B cell (primary cell): ENCODE measurements around the gene IWS1. TPM values are rescaled to one million over a fixed set of nuclear protein-coding genes. Genes with fewer than 3 reads are reported as not detected.

Experiments used
- ATAC-seq: fragments of 200-7000 bp; cut with Tn5 transposase; one replicate; pipeline ENCODE4 v1.10.0; 2021; ENCODE audit warnings: low read depth, mild to moderate bottlenecking, moderate number of reproducible peaks, moderate library complexity
- CTCF ChIA-PET: fragments of 350-600 bp; sonication (Branson Sonifier 250); formaldehyde crosslinking; loops from one replicate; lab custom pipeline; 2021; ENCODE audit warnings: antibody characterized with exemption, inconsistent platforms; lab: Charles Lee
- POLR2A ChIA-PET: fragments of 350-600 bp; sonication (Branson Sonifier 250); formaldehyde crosslinking; loops from one replicate; lab custom pipeline; 2021; ENCODE audit warnings: antibody characterized with exemption; lab: Charles Lee
- DNase-seq: peaks from one replicate; pipeline ENCODE4 v3.0.0; 2013
- H2AFZ ChIP-seq: 2 replicates; pipeline ENCODE4 v1.6.1; 2012; ENCODE audit warnings: mild to moderate bottlenecking, low read depth, low read length; ENCODE audit not compliant: insufficient read depth, poor library complexity, severe bottlenecking
- H3K27ac ChIP-seq, 2 donors: 1 replicate in 1 of 2; 2 replicates in 1 of 2; pipeline ENCODE4 v1.5.1; 2012 to 2013; ENCODE audit warnings: low read length in 2 of 2, mild to moderate bottlenecking in 2 of 2, moderate library complexity in 1 of 2
- H3K27me3 ChIP-seq, 4 experiments: fragments of 200-600 bp in 1 of 4; sonication (generic) in 1 of 4; replicated peaks in 1 of 4; 1 replicate in 2 of 4; 2 replicates in 2 of 4; pipeline versions ENCODE4 v1.6.1 to v1.7.0; 2013 to 2016; ENCODE audit warnings: low read length in 3 of 4, mild to moderate bottlenecking in 2 of 4, mixed read lengths in 1 of 4, moderate library complexity in 1 of 4; ENCODE audit not compliant: insufficient read depth in 4 of 4, control insufficient read depth in 3 of 4; ENCODE audit errors: control extremely low read depth in 1 of 4
- H3K36me3 ChIP-seq, 2 experiments: replicated peaks in 1 of 2; 1 replicate in 1 of 2; 2 replicates in 1 of 2; pipeline versions ENCODE4 v1.6.1 to v1.7.1; 2013; ENCODE audit warnings: low read length in 1 of 2; ENCODE audit not compliant: insufficient read depth in 2 of 2, control insufficient read depth in 1 of 2; ENCODE audit errors: control extremely low read depth in 1 of 2, extremely low read depth in 1 of 2
- H3K4me1 ChIP-seq, 2 donors: fragments of 200-600 bp in 1 of 2; sonication (generic) in 1 of 2; 1 replicate in 1 of 2; 2 replicates in 1 of 2; pipeline versions ENCODE4 v1.5.1 to v1.6.1; 2013 to 2017; ENCODE audit warnings: low read length in 2 of 2; ENCODE audit not compliant: control insufficient read depth in 2 of 2, insufficient read depth in 2 of 2
- H3K4me2 ChIP-seq: replicated peaks from 2 replicates; pipeline ENCODE3; 2012; ENCODE audit warnings: mild to moderate bottlenecking, low read depth, low read length; ENCODE audit not compliant: poor library complexity, severe bottlenecking
- H3K4me3 ChIP-seq, 5 experiments: fragments of 200-600 bp in 1 of 5; sonication (generic) in 1 of 5; 1 replicate in 3 of 5; 2 replicates in 2 of 5; pipeline versions ENCODE4 v1.5.1 to v1.7.0; 2011 to 2016; ENCODE audit warnings: low read length in 4 of 5, mild to moderate bottlenecking in 4 of 5, low read depth in 2 of 5, control low read depth in 1 of 5, moderate library complexity in 1 of 5; ENCODE audit not compliant: insufficient read depth in 1 of 5; ENCODE audit errors: control extremely low read depth in 1 of 5, extremely low read depth in 1 of 5
- H3K79me2 ChIP-seq: fragments of 200-600 bp; sonication (generic); one replicate; pipeline ENCODE4 v1.6.0; 2016; ENCODE audit warnings: low read length; ENCODE audit not compliant: control insufficient read depth, insufficient read depth
- H3K9ac ChIP-seq: fragments of 200-600 bp; sonication (generic); 2 replicates; pipeline ENCODE4 v1.6.1; 2017; ENCODE audit warnings: mild to moderate bottlenecking, low read length, moderate library complexity
- H3K9me3 ChIP-seq, 3 donors: one replicate each; pipeline versions ENCODE4 v1.6.1 to v1.7.1; 2013; ENCODE audit warnings: low read length in 2 of 3; ENCODE audit not compliant: control insufficient read depth in 2 of 3, insufficient read depth in 1 of 3; ENCODE audit errors: control extremely low read depth in 1 of 3
- H4K20me1 ChIP-seq: 2 replicates; pipeline ENCODE4 v1.6.0; 2012; ENCODE audit warnings: mild to moderate bottlenecking, low read length; ENCODE audit not compliant: insufficient read depth, control insufficient read depth, poor library complexity, severe bottlenecking
- H3K27ac Mint-ChIP-seq: one replicate; pipeline ENCODE4 v1.8.0; 2021; ENCODE audit warnings: mixed read lengths
- H3K27me3 Mint-ChIP-seq: one replicate; pipeline ENCODE4 v1.8.0; 2021; ENCODE audit warnings: mixed read lengths
- H3K4me1 Mint-ChIP-seq: one replicate; pipeline ENCODE4 v1.8.0; 2021; ENCODE audit warnings: mixed read lengths
- H3K4me3 Mint-ChIP-seq: one replicate; pipeline ENCODE4 v1.8.0; 2021; ENCODE audit warnings: mixed read lengths
- H3K9me3 Mint-ChIP-seq: one replicate; pipeline ENCODE4 v1.8.0; 2022; ENCODE audit warnings: mixed read lengths; ENCODE audit not compliant: insufficient read depth
- CTCF ChIP-seq: fragments of 200-600 bp; IDR thresholded peaks from one replicate; pipeline ENCODE4 v1.8.0; 2022; ENCODE audit warnings: antibody characterized with exemption, mild to moderate bottlenecking
- EZH2 ChIP-seq: IDR thresholded peaks from 2 replicates; pipeline ENCODE4 v1.6.1; 2012; ENCODE audit warnings: borderline replicate concordance, low read depth, mild to moderate bottlenecking, moderate library complexity, low read length; ENCODE audit not compliant: insufficient read depth, poor library complexity, severe bottlenecking
- WGBS: methylation state at CpG from one replicate; pipeline ENCODE4 v1.1.5; 2013; ENCODE audit warnings: missing lambda C conversion rate; ENCODE audit not compliant: insufficient coverage; 5-methylcytosine and 5-hydroxymethylcytosine counted together
- intact Hi-C: fragments of 100-400 bp; cut with micrococcal nuclease; formaldehyde crosslinking; loops from one replicate; pipeline ENCODE4 v1.10.0; 2022
- polyA plus RNA-seq: library from polyadenylated mRNA; depleted of rRNA; stranded (reverse); fragments of >200 nt; gene quantifications from 2 replicates; pipeline ENCODE4 v1.2.3, GENCODE V29; 2012
- total RNA-seq, 2 donors: library from RNA; stranded (reverse); fragments of 120-200 nt in 1 of 2; gene quantifications; 1 replicate in 1 of 2; 2 replicates in 1 of 2; pipeline versions ENCODE4 v1.2.3 to v1.2.4, GENCODE V29; 2013 to 2022

Gene IWS1
- total and polyA plus RNA-seq, 2 donors (not counting 1 experiment from before 2014, with no cell fraction given): 22.5 to 45.9 TPM

GRCh38 chr2:127535918-127536317 is 9.6 kb upstream of the IWS1 start:
- ATAC-seq: no peak
- POLR2A ChIA-PET: no interaction called here
- peaks cover 0 to 6% (median 0%) of the 10 kb centered on the region in 4 experiments for H3K27me3 ChIP-seq
- H3K27ac ChIP-seq: no peak overlapping the region
- 97% methylated on average over 6 of the region's 6 CpGs for WGBS
- Mint-ChIP-seq H3K4me3 (no peak overlapping the region), H3K27ac (no peak overlapping the region), H3K9me3 (no peaks in the 10 kb centered on the region), H3K4me1 (no peaks in the 10 kb centered on the region), H3K27me3 (peaks cover 23% of the 10 kb centered on the region)
- no peak overlapping the region for H3K4me3 ChIP-seq
- TF ChIP-seq CTCF: no peak
- TF ChIP-seq EZH2: no peak
- no peaks in the 10 kb centered on the region for H3K36me3 ChIP-seq
- no peaks in the 10 kb centered on the region for H4K20me1 ChIP-seq
- H3K9ac ChIP-seq: no peak overlapping the region
- H3K4me1 ChIP-seq: no peaks in the 10 kb centered on the region
- no peak overlapping the region for H3K4me2 ChIP-seq
- no peak overlapping the region for H2AFZ ChIP-seq
- no peak for DNase-seq
- CTCF ChIA-PET: no interaction called here
- H3K79me2 ChIP-seq: no peaks in the 10 kb centered on the region
- intact Hi-C loops: no loop called here
- no peaks in the 10 kb centered on the region for H3K9me3 ChIP-seq

DNA sequence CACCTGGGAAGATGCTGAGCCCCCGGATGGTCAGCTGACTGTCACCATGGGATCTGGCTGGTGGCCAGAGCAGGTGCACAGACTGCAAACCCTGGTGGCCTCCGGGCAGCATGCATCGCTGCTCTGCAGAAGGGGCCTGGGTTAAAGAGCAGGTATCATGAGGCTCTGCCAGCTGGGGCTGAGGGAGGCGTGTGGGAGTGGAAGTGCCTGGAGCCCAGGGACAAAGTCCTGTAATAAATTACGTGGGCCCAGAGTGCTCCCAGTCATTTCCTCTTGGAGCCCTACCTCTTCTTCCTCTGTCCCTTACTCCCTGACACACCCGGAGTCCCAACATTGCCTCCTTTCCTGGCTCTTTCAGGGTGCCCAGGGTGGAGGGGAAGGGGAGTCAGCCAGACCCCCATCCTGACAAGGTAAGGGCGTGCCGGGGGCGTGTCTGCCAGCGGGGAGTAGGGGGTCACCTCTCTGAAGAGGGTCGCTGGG is 9.2 kb upstream of the IWS1 start, which contains the start of gene MYO7B:
TSS of gene MYO7B (plus strand) at position 262 of the 480 bp plus-strand sequence. CDS start 24,040 bp downstream, outside the sequence.
- Mint-ChIP-seq H3K4me3 (no peak within 1 kb of the TSS), H3K4me1 (no peaks in the 10 kb centered on the region), H3K9me3 (no peaks in the 10 kb centered on the region), H3K27ac (no peak within 1 kb of the TSS), H3K27me3 (peaks cover 23% of the 10 kb centered on the region)
- TF ChIP-seq CTCF: no peak
- TF ChIP-seq EZH2: no peak
- ChIA-PET CTCF (no interaction called here), POLR2A (no interaction called here)
- ATAC-seq (no peak), DNase-seq (no peak)
- Histone ChIP-seq H3K79me2 (no peaks in the 10 kb centered on the region), H2AFZ (no peak within 1 kb of the TSS), H4K20me1 (no peaks in the 10 kb centered on the region), H3K4me2 (no peak within 1 kb of the TSS), H3K4me1 (no peaks in the 10 kb centered on the region), H3K9ac (no peak within 1 kb of the TSS), H3K27ac (no peak within 1 kb of the TSS), H3K9me3 (no peaks in the 10 kb centered on the region), H3K4me3 (no peak within 1 kb of the TSS), H3K27me3 (peaks cover 0 to 6% (median 0%) of the 10 kb centered on the region in 4 experiments), H3K36me3 (no peaks in the 10 kb centered on the region)
- intact Hi-C loops: no loop called here
- WGBS: 78% methylated on average over 9 of the region's 11 CpGs
